Endothelial cell (in vitro differentiated cells): Measurements from ENCODE around the gene H2BK1. TPM values are rescaled to one million over a fixed set of nuclear protein-coding genes. Genes with fewer than 3 reads are reported as not detected.
A peak's percentile ranks its signal among the peaks of the same experiment; 100 is the strongest.

ENCODE experiments used
- DNase-seq: peaks from one replicate; pipeline ENCODE4 v3.0.0; 2021; ENCODE audit warnings: low spot score
- H3K27ac Mint-ChIP-seq: one replicate; pipeline ENCODE4 v1.8.0; 2021; ENCODE audit warnings: mixed read lengths, inconsistent platforms; ENCODE audit not compliant: unreplicated experiment
- H3K27me3 Mint-ChIP-seq: one replicate; pipeline ENCODE4 v1.8.0; 2021; ENCODE audit warnings: mild to moderate bottlenecking, moderate library complexity, mixed read lengths, inconsistent platforms; ENCODE audit not compliant: unreplicated experiment
- H3K36me3 Mint-ChIP-seq: one replicate; pipeline ENCODE4 v1.8.0; 2021; ENCODE audit warnings: mild to moderate bottlenecking, low read depth, mixed read lengths, inconsistent platforms; ENCODE audit not compliant: unreplicated experiment
- H3K4me1 Mint-ChIP-seq: one replicate; pipeline ENCODE4 v1.8.0; 2021; ENCODE audit warnings: mild to moderate bottlenecking, mixed read lengths, inconsistent platforms; ENCODE audit not compliant: unreplicated experiment
- H3K4me3 Mint-ChIP-seq: one replicate; pipeline ENCODE4 v1.8.0; 2021; ENCODE audit warnings: mild to moderate bottlenecking, mixed read lengths, inconsistent platforms; ENCODE audit not compliant: unreplicated experiment
- H3K9me3 Mint-ChIP-seq: one replicate; pipeline ENCODE4 v1.8.0; 2021; ENCODE audit warnings: mixed read lengths, inconsistent platforms; ENCODE audit not compliant: unreplicated experiment
- CTCF ChIP-seq: fragments of 200-600 bp; sonication (generic); IDR thresholded peaks from one replicate; pipeline ENCODE4 v1.5.0; 2021; ENCODE audit warnings: antibody characterized with exemption; ENCODE audit not compliant: unreplicated experiment
- total RNA-seq: library from RNA; stranded (reverse); fragmentation: NEBNext Ultra II Directional; extraction: Animal tissue kit (Norgen Biotek cat#: 25700); gene quantifications from one replicate; pipeline ENCODE4 v1.2.1, GENCODE V29; 2021; ENCODE audit not compliant: unreplicated experiment

H2BK1 gene
- total RNA-seq, 1 donor from 2014 or later = not detected

- Mint-ChIP-seq H3K36me3 (peaks cover 18% of the 10 kb centered on the region), H3K9me3 (no peaks in the 10 kb centered on the region), H3K4me1 (peaks cover 22% of the 10 kb centered on the region), H3K4me3 (no peak overlapping the region), H3K27ac (no peak overlapping the region), H3K27me3 (peaks cover 19% of the 10 kb centered on the region)
- no peak for DNase-seq
- TF ChIP-seq CTCF = no peak
Measured at GRCh38 chr7:151236406-151236805, 26.1 kb upstream of the H2BK1 start.

DNA sequence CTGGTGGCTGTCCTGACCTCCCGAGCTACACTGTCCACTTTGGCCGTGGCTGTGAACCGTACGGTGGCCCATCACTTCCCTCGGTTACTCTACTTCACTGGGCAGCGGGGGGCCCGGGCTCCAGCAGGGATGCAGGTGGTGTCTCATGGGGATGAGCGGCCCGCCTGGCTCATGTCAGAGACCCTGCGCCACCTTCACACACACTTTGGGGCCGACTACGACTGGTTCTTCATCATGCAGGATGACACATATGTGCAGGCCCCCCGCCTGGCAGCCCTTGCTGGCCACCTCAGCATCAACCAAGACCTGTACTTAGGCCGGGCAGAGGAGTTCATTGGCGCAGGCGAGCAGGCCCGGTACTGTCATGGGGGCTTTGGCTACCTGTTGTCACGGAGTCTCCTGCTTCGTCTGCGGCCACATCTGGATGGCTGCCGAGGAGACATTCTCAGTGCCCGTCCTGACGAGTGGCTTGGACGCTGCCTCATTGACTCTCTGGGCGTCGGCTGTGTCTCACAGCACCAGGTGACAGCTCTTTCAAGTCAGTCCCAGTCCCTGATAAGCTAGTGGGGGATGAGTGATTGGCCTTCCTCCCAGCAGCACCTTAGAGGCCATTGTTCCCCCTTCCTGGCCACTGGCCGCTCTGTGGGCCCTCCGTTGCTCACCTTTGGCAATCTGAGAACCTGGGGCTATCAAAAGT is 25.0 kb upstream of the H2BK1 start:
- Mint-ChIP-seq H3K27ac (no peak overlapping the region), H3K4me1 (peaks cover 22% of the 10 kb centered on the region), H3K27me3 (peaks cover 19% of the 10 kb centered on the region), H3K36me3 (peaks cover 18% of the 10 kb centered on the region), H3K9me3 (no peaks in the 10 kb centered on the region), H3K4me3 (no peak overlapping the region)
- DNase-seq = no peak
- TF ChIP-seq CTCF = no peak

DNA sequence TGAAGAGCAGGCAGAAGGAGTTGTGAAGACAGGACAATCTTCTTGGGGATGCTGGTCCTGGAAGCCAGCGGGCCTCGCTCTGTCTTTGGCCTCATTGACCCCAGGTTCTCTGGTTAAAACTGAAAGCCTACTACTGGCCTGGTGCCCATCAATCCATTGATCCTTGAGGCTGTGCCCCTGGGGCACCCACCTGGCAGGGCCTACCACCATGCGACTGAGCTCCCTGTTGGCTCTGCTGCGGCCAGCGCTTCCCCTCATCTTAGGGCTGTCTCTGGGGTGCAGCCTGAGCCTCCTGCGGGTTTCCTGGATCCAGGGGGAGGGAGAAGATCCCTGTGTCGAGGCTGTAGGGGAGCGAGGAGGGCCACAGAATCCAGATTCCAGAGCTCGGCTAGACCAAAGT is 23.5 kb upstream of the H2BK1 start:
- H3K4me1 Mint-ChIP-seq = peaks cover 22% of the 10 kb centered on the region
- no peak for TF ChIP-seq CTCF
- H3K36me3 Mint-ChIP-seq = peaks cover 14% of the 10 kb centered on the region
- peaks cover 15% of the 10 kb centered on the region for H3K27me3 Mint-ChIP-seq
- DNase-seq = no peak
- H3K27ac Mint-ChIP-seq = peak overlapping the region; percentile 93
- peak overlapping the region; percentile 98 for H3K4me3 Mint-ChIP-seq
- no peaks in the 10 kb centered on the region for H3K9me3 Mint-ChIP-seq

GRCh38 chr7:151232917-151233701 is 22.8 kb upstream of the H2BK1 start:
- Mint-ChIP-seq H3K4me1 (peaks cover 23% of the 10 kb centered on the region), H3K9me3 (no peaks in the 10 kb centered on the region), H3K4me3 (peak overlapping the region; percentile 98), H3K27ac (peak overlapping the region; percentile 93), H3K27me3 (peaks cover 15% of the 10 kb centered on the region), H3K36me3 (peaks cover 12% of the 10 kb centered on the region)
- TF ChIP-seq CTCF = no peak
- DNase-seq = no peak
